Measurements from ENCODE around the gene CAPN10.

The CAPN10 gene

DNA sequence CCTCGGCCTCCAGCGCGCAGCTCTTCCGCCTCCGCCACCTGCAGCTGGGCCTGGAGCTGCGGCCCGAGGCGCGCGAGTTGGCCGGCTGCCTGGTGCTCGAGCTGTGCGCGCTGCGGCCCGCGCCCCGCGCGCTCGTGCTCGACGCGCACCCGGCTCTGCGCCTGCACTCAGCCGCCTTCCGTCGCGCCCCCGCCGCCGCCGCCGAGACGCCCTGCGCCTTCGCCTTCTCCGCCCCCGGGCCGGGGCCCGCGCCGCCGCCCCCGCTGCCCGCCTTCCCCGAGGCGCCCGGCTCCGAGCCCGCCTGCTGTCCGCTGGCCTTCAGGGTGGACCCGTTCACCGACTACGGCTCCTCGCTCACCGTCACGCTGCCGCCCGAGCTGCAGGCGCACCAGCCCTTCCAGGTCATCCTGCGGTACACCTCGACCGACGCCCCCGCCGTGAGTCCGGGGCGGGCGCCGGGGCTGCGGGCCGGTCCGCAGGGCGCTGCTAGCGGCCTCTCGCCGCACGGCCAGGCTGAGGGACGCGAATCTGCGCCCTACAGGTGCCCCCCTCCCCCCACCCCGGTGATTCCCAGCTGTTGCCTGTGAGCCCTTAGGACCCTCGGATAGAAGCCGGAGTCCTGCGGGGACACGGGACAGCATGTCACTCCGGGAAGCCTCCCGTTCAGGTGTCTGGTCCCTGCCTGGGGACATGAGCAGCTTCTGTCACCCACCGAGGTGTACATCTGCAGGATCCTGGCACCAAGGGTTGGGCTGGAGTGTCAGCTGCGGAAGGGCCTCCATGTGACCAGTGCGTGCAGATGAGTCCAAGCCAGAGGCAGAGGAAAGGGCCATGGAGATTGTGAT, 17.6 kb upstream of the CAPN10 start:
- Mint-ChIP-seq H3K36me3 (ENCODE audit: low read depth) (peaks cover 21% of the 10 kb centered on the region), H3K4me1 (ENCODE audit: low read depth) (peaks cover 47% of the 10 kb centered on the region), H3K27ac (peak overlapping the region; percentile 76), H3K4me3 (peak overlapping the region; percentile 84), H3K27me3 (ENCODE audit: low read depth) (no peaks in the 10 kb centered on the region), H3K9me3 (no peaks in the 10 kb centered on the region)

DNA sequence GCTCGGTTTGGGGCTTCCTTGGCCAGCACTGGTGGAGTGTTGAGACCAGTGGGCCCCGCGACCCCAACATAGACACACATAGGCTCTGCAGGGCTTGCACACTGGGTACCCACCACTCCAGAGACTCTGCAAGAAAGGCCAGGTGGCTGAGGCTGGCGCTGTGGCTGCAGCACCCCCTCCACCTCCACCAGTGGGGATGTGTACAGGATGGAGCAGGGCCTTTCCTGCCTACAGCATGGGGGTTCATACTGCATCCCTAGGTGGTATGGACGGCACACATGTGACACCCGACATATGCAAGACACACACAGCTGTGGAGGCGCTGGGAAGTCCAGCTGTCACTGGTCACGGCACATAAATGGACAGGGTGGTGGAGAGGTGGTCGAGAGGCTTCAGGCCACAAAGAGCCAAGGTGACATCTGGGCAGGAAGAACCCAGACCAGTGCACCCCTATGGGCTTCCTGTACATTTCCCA, 17.0 kb upstream of the CAPN10 start:
- peak overlapping the region; percentile 76 for H3K27ac Mint-ChIP-seq
- H3K9me3 Mint-ChIP-seq, result no peaks in the 10 kb centered on the region
- H3K27me3 Mint-ChIP-seq (ENCODE audit: low read depth), result no peaks in the 10 kb centered on the region
- peaks cover 17% of the 10 kb centered on the region for H3K36me3 Mint-ChIP-seq (ENCODE audit: low read depth)
- H3K4me1 Mint-ChIP-seq (ENCODE audit: low read depth), result peaks cover 40% of the 10 kb centered on the region
- H3K4me3 Mint-ChIP-seq, result peak overlapping the region; percentile 84

DNA sequence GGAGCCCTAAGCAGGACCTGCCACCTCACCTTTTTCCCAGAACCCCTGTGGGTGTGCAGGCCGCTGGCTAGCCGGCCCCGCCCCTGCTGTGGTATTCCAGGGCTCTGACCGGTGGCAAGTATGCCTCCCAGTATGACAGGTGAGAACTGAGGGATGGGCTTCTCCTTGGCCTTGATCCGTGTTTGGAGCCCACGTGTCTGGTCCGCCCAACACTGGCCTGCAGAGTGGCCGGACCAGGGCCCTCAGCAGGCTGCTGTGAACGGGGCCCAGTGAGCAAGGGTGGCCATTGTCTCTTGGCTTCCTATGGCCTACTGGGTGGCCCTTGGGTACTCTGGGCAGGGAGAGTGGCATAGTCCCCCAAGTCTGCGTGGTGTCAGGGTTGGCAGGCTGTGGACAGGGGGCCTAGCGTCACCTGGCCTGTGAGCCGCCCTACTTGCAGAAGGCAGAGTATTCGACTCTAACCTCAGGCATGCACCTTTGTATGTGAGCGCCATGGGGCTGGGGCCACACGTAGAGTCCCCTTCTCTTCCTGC, 16.5 kb upstream of the CAPN10 start:
- Mint-ChIP-seq H3K27ac (no peak overlapping the region), H3K36me3 (ENCODE audit: low read depth) (peaks cover 13% of the 10 kb centered on the region), H3K4me3 (peak overlapping the region; percentile 84), H3K4me1 (ENCODE audit: low read depth) (peaks cover 35% of the 10 kb centered on the region), H3K9me3 (no peaks in the 10 kb centered on the region), H3K27me3 (ENCODE audit: low read depth) (no peaks in the 10 kb centered on the region)

DNA sequence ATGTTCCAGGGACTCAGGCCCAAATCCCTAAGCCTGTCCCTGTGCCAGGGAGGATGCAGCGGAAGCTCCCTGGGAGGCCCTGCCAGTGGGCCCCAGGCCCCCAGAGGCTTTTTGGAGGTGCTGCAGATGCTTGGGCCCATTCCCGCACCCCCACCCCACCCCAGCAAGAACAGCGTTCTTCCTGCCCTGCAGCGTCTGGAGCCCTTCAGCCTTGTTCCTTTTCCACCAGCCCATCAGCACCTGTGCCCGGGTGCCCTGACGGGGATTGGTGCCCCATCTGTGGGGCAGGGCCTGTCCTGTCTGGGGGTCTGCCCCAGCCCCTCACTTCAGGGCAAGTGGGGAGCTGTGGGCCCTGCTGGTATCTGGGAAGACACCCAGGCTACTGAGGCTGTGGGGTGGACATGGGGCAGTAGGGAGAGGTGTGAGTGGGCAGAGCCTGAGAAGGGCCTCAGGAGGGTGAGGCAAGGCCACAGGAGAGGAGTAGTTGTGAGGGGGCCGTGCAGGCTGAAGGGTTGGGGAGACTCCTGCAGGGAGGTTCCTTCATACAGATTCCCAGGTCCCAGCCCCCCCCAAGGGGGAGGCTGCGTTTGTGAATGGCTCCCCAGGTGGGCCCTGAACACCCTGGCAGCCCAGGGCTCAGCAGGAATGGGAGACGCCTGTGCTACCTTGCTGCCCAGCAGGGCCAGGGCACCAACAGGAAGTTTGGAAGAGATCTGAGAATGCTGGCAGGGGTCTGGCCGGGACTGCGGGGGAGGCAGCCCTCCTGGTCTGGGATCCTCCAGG, 15.8 kb upstream of the CAPN10 start:
- H3K9me3 Mint-ChIP-seq, result no peaks in the 10 kb centered on the region
- H3K27ac Mint-ChIP-seq, result no peak overlapping the region
- no peaks in the 10 kb centered on the region for H3K27me3 Mint-ChIP-seq (ENCODE audit: low read depth)
- H3K36me3 Mint-ChIP-seq (ENCODE audit: low read depth), result peaks cover 7% of the 10 kb centered on the region
- peaks cover 29% of the 10 kb centered on the region for H3K4me1 Mint-ChIP-seq (ENCODE audit: low read depth)
- peak overlapping the region; percentile 14 for H3K4me3 Mint-ChIP-seq

- Mint-ChIP-seq H3K4me3 (peak overlapping the region; percentile 49), H3K27ac (no peak overlapping the region)
Observed at GRCh38 chr2:240571314-240571973, 15.1 kb upstream of the CAPN10 start.

GRCh38 chr2:240572141-240573031, 14.1 kb upstream of the CAPN10 start:
- Mint-ChIP-seq H3K4me3 (no peak overlapping the region), H3K27ac (no peak overlapping the region), H3K9me3 (no peaks in the 10 kb centered on the region), H3K27me3 (ENCODE audit: low read depth) (no peaks in the 10 kb centered on the region), H3K36me3 (ENCODE audit: low read depth) (peaks cover 7% of the 10 kb centered on the region), H3K4me1 (ENCODE audit: low read depth) (peaks cover 23% of the 10 kb centered on the region)

More at GRCh38 chr2:240571314-240571973, 15.1 kb upstream of the CAPN10 start:
- Mint-ChIP-seq H3K4me1 (ENCODE audit: low read depth) (peaks cover 28% of the 10 kb centered on the region), H3K36me3 (ENCODE audit: low read depth) (peaks cover 7% of the 10 kb centered on the region), H3K27me3 (ENCODE audit: low read depth) (no peaks in the 10 kb centered on the region), H3K9me3 (no peaks in the 10 kb centered on the region)

DNA sequence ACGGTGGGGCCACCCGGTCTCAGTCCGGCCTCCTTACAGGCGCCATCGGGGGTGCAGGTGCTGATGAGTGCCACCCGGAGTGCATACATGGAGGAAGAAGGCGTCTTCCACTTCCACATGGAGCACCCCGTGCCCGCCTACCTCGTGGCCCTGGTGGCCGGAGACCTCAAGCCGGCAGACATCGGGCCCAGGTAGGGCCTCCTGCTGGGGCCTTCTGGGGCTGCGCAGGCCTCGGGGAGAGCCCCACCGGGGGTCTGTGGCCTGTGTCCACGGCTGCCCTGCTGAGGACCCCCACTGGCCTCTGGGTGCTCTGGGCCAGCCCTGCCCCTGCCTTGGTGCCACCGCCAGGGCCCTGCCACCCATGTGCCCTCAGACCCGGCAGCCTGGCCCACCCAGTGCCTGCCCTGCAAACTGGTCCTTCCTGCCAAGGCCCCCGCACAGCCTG, 13.4 kb upstream of the CAPN10 start:
- no peak overlapping the region for H3K4me3 Mint-ChIP-seq
- peaks cover 18% of the 10 kb centered on the region for H3K4me1 Mint-ChIP-seq (ENCODE audit: low read depth)
- H3K27ac Mint-ChIP-seq, result no peak overlapping the region
- peaks cover 5% of the 10 kb centered on the region for H3K36me3 Mint-ChIP-seq (ENCODE audit: low read depth)
- H3K9me3 Mint-ChIP-seq, result no peaks in the 10 kb centered on the region
- no peaks in the 10 kb centered on the region for H3K27me3 Mint-ChIP-seq (ENCODE audit: low read depth)

DNA sequence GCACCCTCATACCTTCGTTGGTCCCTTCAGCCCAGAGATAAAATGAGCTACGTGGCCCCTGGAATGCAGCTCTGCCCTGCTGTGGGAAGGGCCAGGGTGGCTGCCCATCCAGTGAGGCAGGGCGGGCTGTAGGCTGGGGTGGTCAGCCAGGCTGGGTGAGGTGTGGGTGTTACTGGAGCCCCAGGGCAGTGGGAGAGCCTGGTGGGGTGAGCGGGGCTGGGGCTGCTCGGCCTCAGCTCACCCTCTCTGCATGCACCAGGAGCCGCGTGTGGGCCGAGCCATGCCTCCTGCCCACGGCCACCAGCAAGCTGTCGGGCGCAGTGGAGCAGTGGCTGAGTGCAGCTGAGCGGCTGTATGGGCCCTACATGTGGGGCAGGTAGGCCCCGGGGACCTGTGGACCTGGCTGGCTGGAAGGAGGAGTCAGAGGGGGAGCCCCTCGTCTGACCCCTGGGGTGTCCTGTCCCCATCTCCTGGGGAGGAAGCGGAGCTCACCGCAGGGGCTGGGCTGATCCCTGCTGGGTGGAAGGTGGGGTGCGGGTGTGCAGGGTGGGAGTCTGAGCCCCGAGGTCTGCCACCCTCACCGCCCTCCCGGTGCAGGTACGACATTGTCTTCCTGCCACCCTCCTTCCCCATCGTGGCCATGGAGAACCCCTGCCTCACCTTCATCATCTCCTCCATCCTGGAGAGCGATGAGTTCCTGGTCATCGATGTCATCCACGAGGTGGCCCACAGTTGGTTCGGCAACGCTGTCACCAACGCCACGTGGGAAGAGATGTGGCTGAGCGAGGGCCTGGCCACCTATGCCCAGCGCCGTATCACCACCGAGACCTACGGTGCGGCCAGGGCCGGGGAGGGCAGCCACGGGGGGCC, 12.8 kb upstream of the CAPN10 start:
- Mint-ChIP-seq H3K27ac (no peak overlapping the region), H3K27me3 (ENCODE audit: low read depth) (no peaks in the 10 kb centered on the region), H3K4me1 (ENCODE audit: low read depth) (peaks cover 18% of the 10 kb centered on the region), H3K9me3 (no peaks in the 10 kb centered on the region), H3K4me3 (no peak overlapping the region), H3K36me3 (ENCODE audit: low read depth) (peaks cover 7% of the 10 kb centered on the region)

GRCh38 chr2:240574386-240575100, 12.0 kb upstream of the CAPN10 start:
- peaks cover 10% of the 10 kb centered on the region for H3K36me3 Mint-ChIP-seq (ENCODE audit: low read depth)
- no peak overlapping the region for H3K27ac Mint-ChIP-seq
- no peak overlapping the region for H3K4me3 Mint-ChIP-seq

GRCh38 chr2:240575101-240575965, 11.2 kb upstream of the CAPN10 start:
- H3K36me3 Mint-ChIP-seq (ENCODE audit: low read depth), result peaks cover 8% of the 10 kb centered on the region
- H3K4me1 Mint-ChIP-seq (ENCODE audit: low read depth), result peaks cover 22% of the 10 kb centered on the region
- H3K27ac Mint-ChIP-seq, result no peak overlapping the region
- H3K4me3 Mint-ChIP-seq, result no peak overlapping the region
- no peaks in the 10 kb centered on the region for H3K9me3 Mint-ChIP-seq
- no peaks in the 10 kb centered on the region for H3K27me3 Mint-ChIP-seq (ENCODE audit: low read depth)

More at GRCh38 chr2:240574386-240575100, 12.0 kb upstream of the CAPN10 start:
- H3K9me3 Mint-ChIP-seq, result no peaks in the 10 kb centered on the region
- no peaks in the 10 kb centered on the region for H3K27me3 Mint-ChIP-seq (ENCODE audit: low read depth)
- H3K4me1 Mint-ChIP-seq (ENCODE audit: low read depth), result peaks cover 19% of the 10 kb centered on the region

GRCh38 chr2:240576036-240576435, 10.5 kb upstream of the CAPN10 start:
- H3K36me3 Mint-ChIP-seq (ENCODE audit: low read depth), result peaks cover 15% of the 10 kb centered on the region
- H3K9me3 Mint-ChIP-seq, result no peaks in the 10 kb centered on the region
- H3K4me1 Mint-ChIP-seq (ENCODE audit: low read depth), result peaks cover 22% of the 10 kb centered on the region
- no peak overlapping the region for H3K4me3 Mint-ChIP-seq
- no peaks in the 10 kb centered on the region for H3K27me3 Mint-ChIP-seq (ENCODE audit: low read depth)
- H3K27ac Mint-ChIP-seq, result no peak overlapping the region

Measured in T-helper 1 cell treated with Interleukin-12 subunit alpha and Interleukin-12 subunit beta and Interleukin-4 antibody, amounts not matched to agents 30 μg/mL and 1 μg/mL, for 36 hours (primary cell).